ENCODE measurements around the gene TIPRL.
"Not testable (repeated sequence)": the region's sequence is repeated elsewhere in the genome, so short reads cannot be mapped to it uniquely, and the experiment has no call there.

DNA sequence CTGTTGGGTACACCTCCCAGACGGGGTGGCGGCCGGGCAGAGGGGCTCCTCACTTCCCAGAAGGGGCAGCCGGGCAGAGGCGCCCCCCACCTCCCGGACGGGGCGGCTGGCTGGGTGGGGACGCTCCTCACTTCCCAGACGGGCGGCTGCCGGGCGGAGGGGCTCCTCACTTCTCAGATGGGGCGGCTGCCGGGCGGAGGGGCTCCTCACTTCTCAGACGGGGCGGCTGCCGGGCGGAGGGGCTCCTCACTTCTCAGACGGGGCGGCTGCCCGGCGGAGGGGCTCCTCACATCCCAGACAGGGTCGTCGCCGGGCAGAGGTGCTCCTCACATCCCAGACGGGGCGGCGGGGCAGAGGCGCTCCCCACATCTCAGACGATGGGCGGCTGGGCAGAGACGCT lies 28.9 kb downstream of the TIPRL start:
- TF ChIP-seq, protein P1, sequence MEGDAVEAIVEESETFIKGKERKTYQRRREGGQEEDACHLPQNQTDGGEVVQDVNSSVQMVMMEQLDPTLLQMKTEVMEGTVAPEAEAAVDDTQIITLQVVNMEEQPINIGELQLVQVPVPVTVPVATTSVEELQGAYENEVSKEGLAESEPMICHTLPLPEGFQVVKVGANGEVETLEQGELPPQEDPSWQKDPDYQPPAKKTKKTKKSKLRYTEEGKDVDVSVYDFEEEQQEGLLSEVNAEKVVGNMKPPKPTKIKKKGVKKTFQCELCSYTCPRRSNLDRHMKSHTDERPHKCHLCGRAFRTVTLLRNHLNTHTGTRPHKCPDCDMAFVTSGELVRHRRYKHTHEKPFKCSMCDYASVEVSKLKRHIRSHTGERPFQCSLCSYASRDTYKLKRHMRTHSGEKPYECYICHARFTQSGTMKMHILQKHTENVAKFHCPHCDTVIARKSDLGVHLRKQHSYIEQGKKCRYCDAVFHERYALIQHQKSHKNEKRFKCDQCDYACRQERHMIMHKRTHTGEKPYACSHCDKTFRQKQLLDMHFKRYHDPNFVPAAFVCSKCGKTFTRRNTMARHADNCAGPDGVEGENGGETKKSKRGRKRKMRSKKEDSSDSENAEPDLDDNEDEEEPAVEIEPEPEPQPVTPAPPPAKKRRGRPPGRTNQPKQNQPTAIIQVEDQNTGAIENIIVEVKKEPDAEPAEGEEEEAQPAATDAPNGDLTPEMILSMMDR (IDR thresholded peaks at IDR 0.05) = not testable (repeated sequence)
- not testable (repeated sequence) for TF ChIP-seq POLR2AphosphoS5 (IDR thresholded peaks at IDR 0.05)

All from transverse colon (tissue), 4 donors.